Activated CD8-positive, alpha-beta memory T cell treated with anti-CD3 and anti-CD28 coated beads, Interleukin-2, amount 50 U/mL, for 48 hours (primary cell): ENCODE data around the gene PPDPF.

Source experiments
- DNase-seq: peaks from one replicate; pipeline ENCODE4 v3.0.0-alpha.2; 2020

Gene PPDPF

GRCh38 chr20:63487781-63488241 is 32.8 kb upstream of the PPDPF start:
- no peak for DNase-seq

DNA sequence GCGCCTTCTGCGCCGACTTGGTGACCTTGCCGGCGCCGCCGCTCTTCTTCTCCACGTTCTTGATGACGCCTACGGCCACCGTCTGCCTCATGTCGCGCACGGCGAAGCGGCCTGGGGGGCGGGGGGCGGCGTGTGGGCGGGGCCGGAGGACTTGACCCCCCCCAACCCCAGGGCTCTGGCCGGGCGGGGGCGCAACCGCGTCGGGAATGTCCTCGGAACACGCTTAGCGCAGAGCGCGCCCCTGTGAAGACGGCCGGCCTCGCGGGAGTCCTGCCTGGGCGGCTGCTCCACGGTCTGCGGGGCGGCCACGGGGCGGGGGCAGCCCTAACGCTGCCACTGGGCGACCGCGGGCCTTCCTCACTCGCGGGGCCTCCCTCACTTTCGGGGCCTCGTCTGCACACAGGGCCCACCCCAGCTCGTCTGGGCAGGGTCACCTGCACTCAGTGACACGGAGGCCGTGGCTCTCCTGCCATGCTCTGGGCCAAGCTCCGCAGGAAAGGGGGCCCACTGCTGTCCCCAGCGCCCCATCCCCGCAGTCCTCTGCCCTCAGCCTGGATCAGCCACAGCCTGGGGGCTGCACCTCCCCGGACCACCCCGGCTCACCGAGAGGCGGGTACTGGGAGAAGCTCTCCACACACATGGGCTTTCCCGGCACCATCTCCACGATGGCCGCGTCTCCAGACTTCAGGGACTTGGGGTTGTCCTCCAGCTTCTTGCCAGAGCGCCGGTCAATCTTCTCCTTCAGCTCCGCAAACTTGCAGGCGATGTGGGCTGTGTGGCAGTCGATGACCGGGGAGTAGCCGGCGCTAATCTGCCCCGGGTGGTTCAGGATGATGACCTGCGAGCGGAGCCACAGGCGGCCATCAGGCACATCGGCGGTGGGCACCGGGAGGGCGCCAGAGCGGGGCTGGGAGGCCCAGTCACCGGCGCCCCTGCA is 32.0 kb upstream of the PPDPF start:
- DNase-seq: no peak

GRCh38 chr20:63490416-63490815 is 30.1 kb upstream of the PPDPF start:
- DNase-seq: no peak

DNA sequence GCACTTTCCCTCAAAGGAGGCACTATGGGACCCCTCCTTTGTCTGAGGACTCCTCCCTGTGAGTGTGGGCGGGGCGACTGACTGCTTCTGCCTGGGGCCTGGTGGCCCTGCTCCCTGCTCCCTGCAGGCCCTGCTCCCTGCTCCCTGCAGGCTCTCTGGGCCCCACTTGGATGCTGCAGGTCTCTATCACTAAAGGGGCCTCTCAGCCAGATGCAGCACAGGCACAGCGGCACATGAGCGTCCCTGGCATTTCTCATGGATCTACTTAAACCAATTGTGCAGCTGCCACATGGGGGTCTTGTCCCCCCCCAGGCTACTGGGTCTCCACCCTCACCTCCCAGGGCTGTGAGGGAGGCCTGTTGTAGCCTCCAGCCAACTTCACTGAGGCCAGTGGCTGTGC is 29.5 kb upstream of the PPDPF start:
- no peak for DNase-seq

DNA sequence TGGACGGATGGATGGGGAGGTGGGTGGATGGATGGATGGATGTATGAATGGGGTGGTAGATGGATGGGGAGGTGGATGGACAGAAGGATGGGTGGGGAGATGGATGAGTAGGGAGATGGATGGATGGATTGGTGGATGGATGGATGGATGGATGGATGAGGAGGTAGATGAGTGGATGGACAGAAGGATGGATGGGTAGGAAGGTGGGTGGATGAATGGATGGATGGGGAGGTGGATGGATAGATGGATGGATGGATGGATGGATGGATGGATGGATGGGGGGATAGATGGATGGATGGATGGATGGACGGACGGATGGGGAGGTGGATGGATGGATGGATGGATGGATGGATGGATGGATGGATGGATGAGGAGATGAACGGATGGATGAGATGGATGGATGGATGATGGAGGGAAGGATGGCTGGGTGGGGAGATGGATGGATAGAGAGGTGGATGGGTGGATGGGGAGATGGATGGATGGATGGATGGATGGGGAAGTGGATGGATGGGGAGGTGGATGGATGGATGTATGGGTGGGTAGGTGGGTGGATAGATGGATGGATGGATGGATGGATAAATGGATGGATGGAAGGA is 28.8 kb upstream of the PPDPF start:
- no peak for DNase-seq

- DNase-seq: no peak
Observed at GRCh38 chr20:63492518-63492917, 28.0 kb upstream of the PPDPF start.

DNA sequence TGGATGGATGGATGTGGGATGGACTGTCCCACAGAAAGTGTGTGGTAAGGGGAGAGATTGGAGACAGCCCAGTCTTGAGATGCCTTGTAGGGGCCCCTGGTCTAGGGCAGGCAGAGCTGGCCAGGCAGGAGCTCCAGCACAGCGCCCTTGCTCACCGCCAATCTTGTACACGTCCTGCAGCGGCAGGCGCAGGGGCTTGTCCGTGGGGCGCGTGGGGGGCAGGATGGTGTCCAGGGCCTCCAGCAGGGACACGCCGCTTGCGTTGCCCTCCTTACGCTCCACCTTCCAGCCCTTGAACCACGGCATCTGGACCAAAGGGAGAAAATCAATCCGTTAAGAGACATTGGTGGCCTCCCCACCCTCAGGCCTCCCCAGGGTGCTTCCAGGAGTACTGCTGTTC is 27.6 kb upstream of the PPDPF start:
- DNase-seq: no peak

DNA sequence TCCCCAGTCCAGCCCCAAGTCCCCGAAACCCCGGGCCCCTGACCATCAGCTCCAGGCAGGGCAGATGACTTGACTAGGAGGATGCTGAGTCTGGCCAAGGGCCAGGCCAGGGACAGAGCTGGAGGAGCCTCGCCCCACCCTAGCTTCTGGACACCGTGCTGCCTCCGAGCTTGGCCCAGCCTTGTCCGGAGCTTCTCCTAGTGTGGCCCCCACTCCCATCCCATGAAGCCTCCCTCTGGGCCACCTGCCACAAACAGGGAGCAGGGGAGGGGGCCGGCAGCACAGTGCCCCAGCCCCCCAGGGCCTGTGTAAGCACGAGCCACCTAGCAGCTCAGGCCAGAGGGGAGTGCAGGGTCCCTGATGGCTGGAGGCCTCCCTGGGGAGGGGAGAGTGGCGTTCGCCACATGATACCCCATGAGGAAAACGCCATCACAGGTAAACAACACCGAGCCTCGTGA is 27.0 kb upstream of the PPDPF start:
- DNase-seq: no peak

GRCh38 chr20:63494084-63494419 is 26.5 kb upstream of the PPDPF start:
- DNase-seq: no peak

- DNase-seq: no peak
Observed at GRCh38 chr20:63494420-63495166, 26.0 kb upstream of the PPDPF start.

- no peak for DNase-seq
Observed at GRCh38 chr20:63495167-63495720, 25.3 kb upstream of the PPDPF start.

GRCh38 chr20:63495741-63496595 is 24.6 kb upstream of the PPDPF start:
- DNase-seq: peak; percentile 93

GRCh38 chr20:63496596-63497120 is 23.9 kb upstream of the PPDPF start:
- no peak for DNase-seq

DNA sequence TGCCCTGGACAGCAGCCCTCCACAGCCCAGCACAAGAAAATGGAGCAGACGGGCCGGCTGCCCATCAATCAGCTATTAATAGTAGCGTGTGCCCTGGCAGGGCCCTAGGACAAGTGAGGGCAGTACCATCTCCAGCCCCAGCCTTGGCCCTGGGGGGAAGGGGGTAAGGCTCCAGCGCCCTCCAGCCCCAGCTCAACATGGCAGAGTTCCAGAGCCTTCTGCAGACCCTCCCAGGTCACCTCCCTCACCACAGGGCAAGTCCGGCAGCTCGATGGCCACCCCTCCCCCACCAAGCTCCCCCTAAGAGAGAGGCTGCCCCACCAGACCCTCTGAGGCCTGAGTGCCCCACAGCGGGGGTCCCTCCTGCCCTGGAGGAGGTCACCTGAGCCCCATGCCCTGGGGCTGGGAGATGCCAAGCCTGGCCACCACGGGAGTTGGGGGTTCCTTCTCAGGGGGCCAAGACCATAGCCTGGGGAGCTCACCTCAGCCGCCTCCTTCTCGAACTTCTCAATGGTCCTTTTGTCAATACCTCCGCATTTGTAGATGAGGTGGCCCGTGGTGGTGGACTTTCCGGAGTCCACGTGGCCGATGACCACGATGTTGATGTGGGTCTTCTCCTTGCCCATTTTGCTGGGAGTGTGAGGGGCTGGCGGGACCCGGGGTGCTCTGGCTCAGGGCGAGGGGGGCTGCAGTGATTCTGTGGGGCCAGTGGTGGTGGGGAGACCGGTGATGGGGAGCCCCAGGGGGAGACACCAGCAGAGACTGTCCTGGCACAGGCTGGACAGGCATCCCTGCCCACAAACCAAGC is 23.2 kb upstream of the PPDPF start:
- DNase-seq: no peak

- DNase-seq: no peak
Observed at GRCh38 chr20:63497946-63498935, 22.3 kb upstream of the PPDPF start.

GRCh38 chr20:63498960-63499337 is 21.6 kb upstream of the PPDPF start, which contains the start of gene EEF1A2:
Gene EEF1A2, minus strand, starts transcription at chr20:63499083. Its CDS starts 1,320 bp downstream, at chr20:63497763.
- DNase-seq: no peak

GRCh38 chr20:63499338-63499969 is 21.1 kb upstream of the PPDPF start:
- DNase-seq: no peak

DNA sequence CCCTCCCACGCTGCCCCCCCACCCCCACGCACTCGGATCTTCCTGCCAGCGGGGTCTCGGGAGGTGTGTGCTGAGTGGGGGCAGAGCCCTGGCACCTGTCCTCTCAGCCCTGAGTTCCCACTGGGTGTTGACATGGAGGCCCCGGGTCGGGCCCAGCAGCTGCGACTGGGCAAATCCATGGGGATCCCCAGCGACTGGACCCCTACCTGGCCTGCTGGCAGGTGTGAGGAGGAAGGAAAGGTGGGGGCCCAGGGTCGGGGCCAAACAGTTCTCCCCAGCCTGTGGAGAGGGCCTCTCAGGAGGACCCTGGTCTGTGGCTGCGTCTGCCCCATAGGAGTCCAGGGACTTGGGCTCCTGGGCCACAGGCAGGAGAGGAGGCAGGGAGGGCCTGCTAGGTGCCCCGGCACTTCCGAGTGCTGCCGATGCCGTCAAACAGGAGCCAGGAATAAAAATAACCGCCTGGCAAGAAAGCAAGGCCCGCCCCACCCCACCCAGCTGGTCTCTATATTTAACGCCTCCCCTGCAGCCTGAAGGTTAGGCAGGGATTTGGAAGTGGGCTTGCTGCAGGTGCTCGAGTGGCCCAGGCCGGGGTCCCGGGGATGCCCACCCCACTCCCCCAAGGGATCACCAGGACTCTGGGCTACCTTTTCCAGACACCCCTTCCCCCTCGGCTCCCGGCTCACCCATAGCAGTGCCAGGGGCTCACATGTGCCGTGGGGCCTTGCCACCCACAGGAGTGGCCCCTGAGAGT is 20.2 kb upstream of the PPDPF start:
- DNase-seq: no peak
